Cardiac septum (tissue), 1 donor: ENCODE data around the gene PNMT. TPM values are rescaled to one million over a fixed set of nuclear protein-coding genes. Genes with fewer than 3 reads are reported as not detected.

ENCODE experiments used
- DNase-seq: peaks from one replicate; pipeline ENCODE4 v3.0.0-alpha.2; 2020; ENCODE audit warnings: low spot score
- intact Hi-C: fragments of 100-400 bp; cut with DNase I; formaldehyde crosslinking; loops from one replicate; pipeline ENCODE4 v1.14.0; 2022
- total RNA-seq: library from RNA; stranded (reverse); fragmentation: NEBNext Ultra II Directional; extraction: Animal tissue kit (Norgen Biotek cat#: 25700); gene quantifications from one replicate; pipeline ENCODE4 v1.2.1, GENCODE V29; 2021
- donor health status: DM: no; HTN: no; CAD: no.

The PNMT gene
- total RNA-seq, 1 donor from 2014 or later: 10.9 TPM

GRCh38 chr17:39716073-39716818, 48.0 kb downstream of the PNMT start:
- intact Hi-C loops: no loop called here
- no peak for DNase-seq

GRCh38 chr17:39716879-39717536, 48.8 kb downstream of the PNMT start:
- intact Hi-C loops: no loop called here

GRCh38 chr17:39717660-39718059, 49.4 kb downstream of the PNMT start:
- intact Hi-C loops: no loop called here
- no peak for DNase-seq

More at GRCh38 chr17:39716879-39717536, 48.8 kb downstream of the PNMT start:
- no peak for DNase-seq

GRCh38 chr17:39719563-39720355, 51.5 kb downstream of the PNMT start:
- DNase-seq: no peak
- intact Hi-C loops: no loop called here

Other genes starting within 250 kb of the PNMT start
- gene MED1, start 217.2 kb upstream of the PNMT start, total RNA-seq: 24.2 TPM
- gene CDK12, start 207.0 kb upstream of the PNMT start, total RNA-seq: 29.1 TPM
- gene NEUROD2, start 60.5 kb upstream of the PNMT start, total RNA-seq: 0.08 TPM
- gene PPP1R1B, start 41.5 kb upstream of the PNMT start, total RNA-seq: 1.2 TPM
- 21.9 TPM for gene STARD3, start 31.3 kb upstream of the PNMT start, total RNA-seq
- gene TCAP, start 3.1 kb upstream of the PNMT start, total RNA-seq: 4,725 TPM
- 15.3 TPM for gene PGAP3, start 19.6 kb downstream of the PNMT start, total RNA-seq
- gene ERBB2, start 31.6 kb downstream of the PNMT start, total RNA-seq: 84.4 TPM
- gene MIEN1, start 62.1 kb downstream of the PNMT start, total RNA-seq: 48.5 TPM
- 0.65 TPM for gene GRB7, start 69.5 kb downstream of the PNMT start, total RNA-seq
- 0.51 TPM for gene IKZF3, start 195.9 kb downstream of the PNMT start, total RNA-seq
- gene ZPBP2, start 199.7 kb downstream of the PNMT start, total RNA-seq: not detected